WTC11 (cell line): Measurements from ENCODE around the gene CD164L2. TPM values are rescaled to one million over a fixed set of nuclear protein-coding genes. Genes with fewer than 3 reads are reported as not detected.

ENCODE experiments used
- ATAC-seq: fragments of 200-7000 bp; cut with Tn5 transposase; 2 replicates; pipeline ENCODE4 v1.10.0; 2021; ENCODE audit warnings: mild to moderate bottlenecking, moderate library complexity
- CTCF ChIA-PET: fragments of 300-600 bp; sonication (Branson Sonifier 250); formaldehyde crosslinking; loops from one replicate; lab custom pipeline; 2021; ENCODE audit warnings: antibody characterized with exemption; lab: Charles Lee
- POLR2A ChIA-PET: fragments of 350-600 bp; sonication (Branson Sonifier 250); formaldehyde crosslinking; loops from one replicate; lab custom pipeline; 2021; ENCODE audit warnings: antibody characterized with exemption; lab: Charles Lee
- DNase-seq: peaks from one replicate; pipeline ENCODE4 v3.0.0; 2021; ENCODE audit warnings: low spot score
- H3K27ac Mint-ChIP-seq: 2 replicates; pipeline ENCODE4 v1.8.0; 2021; ENCODE audit warnings: mixed read lengths
- H3K27me3 Mint-ChIP-seq: 2 replicates; pipeline ENCODE4 v1.8.0; 2021; ENCODE audit warnings: low read depth, mild to moderate bottlenecking, moderate library complexity, mixed read lengths
- H3K36me3 Mint-ChIP-seq: 2 replicates; pipeline ENCODE4 v1.8.0; 2021; ENCODE audit warnings: mixed read lengths
- H3K4me1 Mint-ChIP-seq: 2 replicates; pipeline ENCODE4 v1.8.0; 2022; ENCODE audit warnings: mixed read lengths
- H3K4me3 Mint-ChIP-seq: 2 replicates; pipeline ENCODE4 v1.8.0; 2021; ENCODE audit warnings: mild to moderate bottlenecking, moderate library complexity, mixed read lengths
- H3K9me3 Mint-ChIP-seq: 2 replicates; pipeline ENCODE4 v1.8.0; 2021; ENCODE audit warnings: mixed read lengths
- ESRRA ChIP-seq: sonication (generic); formaldehyde crosslinking; IDR thresholded peaks from 2 replicates; pipeline ENCODE4 v1.8.1; 2022; ENCODE audit warnings: mild to moderate bottlenecking, missing genetic modification reagents, borderline replicate concordance
- FOXP1 ChIP-seq: sonication (generic); formaldehyde crosslinking; IDR thresholded peaks from 2 replicates; pipeline ENCODE4 v1.8.0; 2022; ENCODE audit warnings: missing genetic modification reagents, mild to moderate bottlenecking, moderate library complexity, borderline replicate concordance
- GRHL2 ChIP-seq: fragments of 250-450 bp; sonication (Bioruptor Pico); IDR thresholded peaks from 2 replicates; pipeline ENCODE4 v1.8.0; 2022; ENCODE audit warnings: mild to moderate bottlenecking, moderate library complexity; ENCODE audit not compliant: insufficient replicate concordance, severe bottlenecking
- NFATC4 ChIP-seq: fragments of 250-450 bp; sonication (Bioruptor Pico); IDR thresholded peaks from 2 replicates; pipeline ENCODE4 v1.9.0; 2021; ENCODE audit warnings: mild to moderate bottlenecking
- NR3C1 ChIP-seq: sonication (generic); formaldehyde crosslinking; conservative IDR thresholded peaks from 2 replicates; pipeline ENCODE4 v1.8.1; 2023; ENCODE audit warnings: low read depth, mild to moderate bottlenecking, missing genetic modification reagents
- TEAD4 ChIP-seq: sonication (generic); formaldehyde crosslinking; IDR thresholded peaks from 2 replicates; pipeline ENCODE4 v1.8.0; 2022; ENCODE audit warnings: mild to moderate bottlenecking, missing genetic modification reagents
- ZNF263 ChIP-seq: sonication (generic); formaldehyde crosslinking; IDR thresholded peaks from 2 replicates; pipeline ENCODE4 v1.8.1; 2022; ENCODE audit warnings: low read depth, mild to moderate bottlenecking, moderate library complexity, missing genetic modification reagents
- ZNF423 ChIP-seq: fragments of 250-450 bp; sonication (Bioruptor Pico); IDR thresholded peaks from 2 replicates; pipeline ENCODE4 v2.1.2; 2022; ENCODE audit warnings: mild to moderate bottlenecking, moderate library complexity
- ZNF671 ChIP-seq: fragments of 250-450 bp; sonication (Bioruptor Pico); IDR thresholded peaks from 2 replicates; pipeline ENCODE4 v1.8.0; 2021; ENCODE audit warnings: mild to moderate bottlenecking
- total RNA-seq: library from RNA; stranded (reverse); gene quantifications from 3 replicates; pipeline ENCODE4 v1.2.3, GENCODE V29; 2021
- TF ChIP-seq, protein P1 (sequence below): sonication (generic); formaldehyde crosslinking; IDR thresholded peaks from 2 replicates; pipeline ENCODE4 v1.8.0; 2022; ENCODE audit warnings: mild to moderate bottlenecking, missing genetic modification reagents
- TF ChIP-seq, protein P2 (sequence below): fragments of 250-450 bp; sonication (Bioruptor Pico); IDR thresholded peaks from 2 replicates; pipeline ENCODE4 v1.9.0; 2021; ENCODE audit warnings: moderate library complexity, mild to moderate bottlenecking, inconsistent platforms, borderline replicate concordance
- TF ChIP-seq, protein P3 (sequence below): fragments of 250-450 bp; sonication (Bioruptor Pico); conservative IDR thresholded peaks from 2 replicates; pipeline ENCODE4 v1.9.0; 2021; ENCODE audit warnings: mild to moderate bottlenecking
- TF ChIP-seq, protein P4 (sequence below): sonication (generic); formaldehyde crosslinking; IDR thresholded peaks from 2 replicates; pipeline ENCODE4 v1.8.0; 2022; ENCODE audit warnings: mild to moderate bottlenecking, missing genetic modification reagents
- TF ChIP-seq, protein P5 (sequence below): fragments of 250-450 bp; sonication (Bioruptor Pico); IDR thresholded peaks from 2 replicates; pipeline ENCODE4 v1.9.0; 2021; ENCODE audit warnings: mild to moderate bottlenecking
- TF ChIP-seq, protein P6 (sequence below): fragments of 250-450 bp; sonication (Bioruptor Pico); IDR thresholded peaks from 2 replicates; pipeline ENCODE4 v1.9.0; 2021; ENCODE audit warnings: mild to moderate bottlenecking
- TF ChIP-seq, protein P7 (sequence below): fragments of 250-450 bp; sonication (Bioruptor Pico); IDR thresholded peaks from 2 replicates; pipeline ENCODE4 v1.9.0; 2021; ENCODE audit warnings: mild to moderate bottlenecking, borderline replicate concordance

Gene CD164L2
- total RNA-seq, 1 experiment from 2014 or later, result 5.5 TPM

DNA sequence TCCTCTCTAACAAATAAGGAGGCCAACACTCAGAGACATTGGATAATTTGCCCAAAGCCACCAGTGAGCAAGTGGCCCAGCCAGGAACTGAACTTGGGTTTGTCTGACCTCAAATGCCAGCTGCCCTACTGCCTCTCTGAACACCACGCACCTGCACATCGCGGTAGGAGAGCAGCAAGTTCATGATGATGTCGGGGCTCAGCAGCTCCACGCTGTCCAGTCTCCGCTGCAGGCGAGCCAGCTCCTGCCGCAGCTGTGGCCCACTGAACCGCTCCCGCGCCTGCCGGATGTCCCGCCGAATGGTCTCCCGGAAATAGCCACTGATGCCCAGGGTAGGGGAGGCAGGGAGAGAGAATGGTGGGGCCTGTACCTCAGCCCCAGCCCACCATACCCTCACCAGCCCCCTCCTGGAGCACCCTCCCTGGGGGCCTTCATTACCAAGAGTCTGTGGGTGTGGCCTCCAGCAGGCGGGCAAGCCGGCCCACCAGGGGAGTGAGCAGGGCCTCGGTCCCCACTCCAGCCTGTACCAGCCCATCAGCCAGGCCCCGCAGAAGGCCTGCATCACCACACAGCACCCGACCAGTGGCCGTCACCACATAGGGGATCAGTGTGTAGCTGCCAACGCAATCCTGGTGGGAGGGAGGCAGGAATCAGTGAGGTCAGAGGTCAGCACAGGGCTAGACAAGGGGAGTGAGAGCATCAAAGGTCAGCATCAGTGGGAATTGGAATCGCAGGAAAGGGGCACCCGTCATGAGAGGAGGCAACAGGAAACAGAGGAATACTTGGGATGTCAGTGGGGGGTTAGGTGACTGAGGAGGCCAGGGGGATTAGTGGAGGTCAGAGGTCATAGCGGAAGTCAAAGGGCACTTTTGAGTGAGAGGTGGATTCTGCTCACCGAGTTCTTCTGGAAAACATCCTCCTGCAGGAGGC, 19.1 kb downstream of the CD164L2 start:
- no peaks in the 10 kb centered on the region for H3K9me3 Mint-ChIP-seq
- peak overlapping the region; percentile 71 for H3K27ac Mint-ChIP-seq
- no peaks in the 10 kb centered on the region for H3K36me3 Mint-ChIP-seq
- ChIA-PET POLR2A (interaction anchor here (4.1 kb wide), 1 partner anchor 13 kb away, joined by 29 read pairs; no protein-coding TSS in a partner anchor), CTCF (interaction anchor here (1.5 to 4.3 kb wide), 5 partner anchors 31 to 308 kb away, joined by 3 to 50 read pairs (median 20); partner anchors contain the start of gene IFI6)
- peaks cover 32% of the 10 kb centered on the region for H3K4me1 Mint-ChIP-seq
- no peak overlapping the region for H3K4me3 Mint-ChIP-seq
- ATAC-seq (no peak), DNase-seq (no peak)
- TF ChIP-seq, protein P1, sequence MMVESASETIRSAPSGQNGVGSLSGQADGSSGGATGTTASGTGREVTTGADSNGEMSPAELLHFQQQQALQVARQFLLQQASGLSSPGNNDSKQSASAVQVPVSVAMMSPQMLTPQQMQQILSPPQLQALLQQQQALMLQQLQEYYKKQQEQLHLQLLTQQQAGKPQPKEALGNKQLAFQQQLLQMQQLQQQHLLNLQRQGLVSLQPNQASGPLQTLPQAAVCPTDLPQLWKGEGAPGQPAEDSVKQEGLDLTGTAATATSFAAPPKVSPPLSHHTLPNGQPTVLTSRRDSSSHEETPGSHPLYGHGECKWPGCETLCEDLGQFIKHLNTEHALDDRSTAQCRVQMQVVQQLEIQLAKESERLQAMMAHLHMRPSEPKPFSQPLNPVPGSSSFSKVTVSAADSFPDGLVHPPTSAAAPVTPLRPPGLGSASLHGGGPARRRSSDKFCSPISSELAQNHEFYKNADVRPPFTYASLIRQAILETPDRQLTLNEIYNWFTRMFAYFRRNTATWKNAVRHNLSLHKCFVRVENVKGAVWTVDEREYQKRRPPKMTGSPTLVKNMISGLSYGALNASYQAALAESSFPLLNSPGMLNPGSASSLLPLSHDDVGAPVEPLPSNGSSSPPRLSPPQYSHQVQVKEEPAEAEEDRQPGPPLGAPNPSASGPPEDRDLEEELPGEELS (CRISPR knock-in tag), result 0 out of 2 replicates have a peak, but pooled peaks have one; percentile 20
- TF ChIP-seq, protein P2, sequence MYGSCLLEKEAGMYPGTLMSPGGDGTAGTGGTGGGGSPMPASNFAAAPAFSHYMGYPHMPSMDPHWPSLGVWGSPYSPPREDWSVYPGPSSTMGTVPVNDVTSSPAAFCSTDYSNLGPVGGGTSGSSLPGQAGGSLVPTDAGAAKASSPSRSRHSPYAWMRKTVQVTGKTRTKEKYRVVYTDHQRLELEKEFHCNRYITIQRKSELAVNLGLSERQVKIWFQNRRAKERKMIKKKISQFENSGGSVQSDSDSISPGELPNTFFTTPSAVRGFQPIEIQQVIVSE (CRISPR knock-in tag), result no peak
- peaks cover 44% of the 10 kb centered on the region for H3K27me3 Mint-ChIP-seq

DNA sequence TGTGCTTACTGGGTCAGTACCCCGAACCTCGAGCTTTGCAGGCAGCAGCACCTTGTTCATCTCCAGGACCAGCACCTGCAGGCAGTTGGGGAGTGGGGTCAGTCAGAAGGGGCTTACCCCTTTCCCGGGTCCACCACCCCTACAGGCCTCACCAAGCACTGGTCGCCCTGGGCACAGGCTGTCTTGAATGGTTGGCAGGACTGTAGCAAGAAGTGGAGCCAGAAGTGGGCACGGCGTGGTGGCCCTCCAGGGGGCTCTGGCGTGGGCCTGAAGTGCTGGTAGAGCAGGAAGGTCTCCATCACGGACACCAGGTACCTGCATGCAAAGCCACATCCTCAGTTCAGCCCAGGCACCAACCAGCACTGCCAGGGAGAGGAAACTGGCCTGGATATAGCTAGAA, 21.6 kb downstream of the CD164L2 start:
- Mint-ChIP-seq H3K27ac (no peak overlapping the region), H3K36me3 (no peaks in the 10 kb centered on the region), H3K27me3 (peaks cover 56% of the 10 kb centered on the region), H3K4me1 (peaks cover 31% of the 10 kb centered on the region), H3K4me3 (peak overlapping the region; percentile 74; the same call in 1 of the 2 replicates), H3K9me3 (no peaks in the 10 kb centered on the region)
- CTCF ChIA-PET, result interaction anchor here (0.9 to 3.1 kb wide), 7 partner anchors 10 to 60 kb away, joined by 3 to 15 read pairs (median 9); partner anchors contain the start of gene CD164L2
- POLR2A ChIA-PET, result no interaction called here
- DNase-seq (no peak), ATAC-seq (no peak)
- TF ChIP-seq ZNF423 (no peak), ESRRA (no peak), FOXP1 (no peak), NR3C1 (CRISPR knock-in tag) (no peak), TEAD4 (CRISPR knock-in tag) (no peak), ZNF263 (CRISPR knock-in tag) (no peak), ZNF671 (CRISPR knock-in tag) (no peak), GRHL2 (no peak), NFATC4 (CRISPR knock-in tag) (no peak)
- TF ChIP-seq, protein P3, sequence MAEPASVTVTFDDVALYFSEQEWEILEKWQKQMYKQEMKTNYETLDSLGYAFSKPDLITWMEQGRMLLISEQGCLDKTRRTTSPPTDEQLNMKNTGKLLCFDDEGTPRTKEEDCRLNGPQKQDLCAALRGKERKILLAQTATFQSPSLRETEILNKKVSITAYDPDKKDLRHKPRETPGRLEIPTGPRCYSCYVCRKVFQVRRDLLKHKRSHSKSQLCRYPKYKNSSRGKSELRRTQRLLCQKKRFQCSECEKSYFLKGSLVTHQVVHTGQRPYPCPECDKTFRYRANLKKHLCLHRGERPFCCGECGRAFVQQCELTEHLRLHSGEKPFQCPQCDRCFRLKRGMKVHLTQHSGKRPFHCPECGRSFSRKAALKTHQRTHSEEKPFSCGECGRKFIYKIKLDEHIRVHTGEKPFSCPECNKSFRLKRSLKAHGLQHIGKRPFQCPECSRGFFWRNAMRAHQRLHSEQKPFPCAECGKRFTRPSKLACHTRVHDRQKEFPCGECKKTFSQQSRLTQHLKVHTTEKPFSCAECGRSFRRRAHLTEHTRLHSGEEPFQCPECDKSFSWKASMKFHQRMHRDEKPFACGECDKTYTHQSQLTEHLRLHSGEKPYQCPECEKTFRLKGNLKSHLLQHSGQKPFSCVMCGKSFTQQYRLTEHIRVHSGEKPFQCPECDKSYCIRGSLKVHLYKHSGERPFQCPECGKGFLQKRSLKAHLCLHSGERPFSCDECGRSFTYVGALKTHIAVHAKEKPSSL (CRISPR knock-in tag), result no peak
- TF ChIP-seq, protein P4, sequence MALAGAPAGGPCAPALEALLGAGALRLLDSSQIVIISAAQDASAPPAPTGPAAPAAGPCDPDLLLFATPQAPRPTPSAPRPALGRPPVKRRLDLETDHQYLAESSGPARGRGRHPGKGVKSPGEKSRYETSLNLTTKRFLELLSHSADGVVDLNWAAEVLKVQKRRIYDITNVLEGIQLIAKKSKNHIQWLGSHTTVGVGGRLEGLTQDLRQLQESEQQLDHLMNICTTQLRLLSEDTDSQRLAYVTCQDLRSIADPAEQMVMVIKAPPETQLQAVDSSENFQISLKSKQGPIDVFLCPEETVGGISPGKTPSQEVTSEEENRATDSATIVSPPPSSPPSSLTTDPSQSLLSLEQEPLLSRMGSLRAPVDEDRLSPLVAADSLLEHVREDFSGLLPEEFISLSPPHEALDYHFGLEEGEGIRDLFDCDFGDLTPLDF (CRISPR knock-in tag), result no peak
- TF ChIP-seq, protein P5, sequence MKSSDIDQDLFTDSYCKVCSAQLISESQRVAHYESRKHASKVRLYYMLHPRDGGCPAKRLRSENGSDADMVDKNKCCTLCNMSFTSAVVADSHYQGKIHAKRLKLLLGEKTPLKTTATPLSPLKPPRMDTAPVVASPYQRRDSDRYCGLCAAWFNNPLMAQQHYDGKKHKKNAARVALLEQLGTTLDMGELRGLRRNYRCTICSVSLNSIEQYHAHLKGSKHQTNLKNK (CRISPR knock-in tag), result no peak
- TF ChIP-seq, protein P6, sequence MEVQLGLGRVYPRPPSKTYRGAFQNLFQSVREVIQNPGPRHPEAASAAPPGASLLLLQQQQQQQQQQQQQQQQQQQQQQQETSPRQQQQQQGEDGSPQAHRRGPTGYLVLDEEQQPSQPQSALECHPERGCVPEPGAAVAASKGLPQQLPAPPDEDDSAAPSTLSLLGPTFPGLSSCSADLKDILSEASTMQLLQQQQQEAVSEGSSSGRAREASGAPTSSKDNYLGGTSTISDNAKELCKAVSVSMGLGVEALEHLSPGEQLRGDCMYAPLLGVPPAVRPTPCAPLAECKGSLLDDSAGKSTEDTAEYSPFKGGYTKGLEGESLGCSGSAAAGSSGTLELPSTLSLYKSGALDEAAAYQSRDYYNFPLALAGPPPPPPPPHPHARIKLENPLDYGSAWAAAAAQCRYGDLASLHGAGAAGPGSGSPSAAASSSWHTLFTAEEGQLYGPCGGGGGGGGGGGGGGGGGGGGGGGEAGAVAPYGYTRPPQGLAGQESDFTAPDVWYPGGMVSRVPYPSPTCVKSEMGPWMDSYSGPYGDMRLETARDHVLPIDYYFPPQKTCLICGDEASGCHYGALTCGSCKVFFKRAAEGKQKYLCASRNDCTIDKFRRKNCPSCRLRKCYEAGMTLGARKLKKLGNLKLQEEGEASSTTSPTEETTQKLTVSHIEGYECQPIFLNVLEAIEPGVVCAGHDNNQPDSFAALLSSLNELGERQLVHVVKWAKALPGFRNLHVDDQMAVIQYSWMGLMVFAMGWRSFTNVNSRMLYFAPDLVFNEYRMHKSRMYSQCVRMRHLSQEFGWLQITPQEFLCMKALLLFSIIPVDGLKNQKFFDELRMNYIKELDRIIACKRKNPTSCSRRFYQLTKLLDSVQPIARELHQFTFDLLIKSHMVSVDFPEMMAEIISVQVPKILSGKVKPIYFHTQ (CRISPR knock-in tag), result no peak
- TF ChIP-seq, protein P7, sequence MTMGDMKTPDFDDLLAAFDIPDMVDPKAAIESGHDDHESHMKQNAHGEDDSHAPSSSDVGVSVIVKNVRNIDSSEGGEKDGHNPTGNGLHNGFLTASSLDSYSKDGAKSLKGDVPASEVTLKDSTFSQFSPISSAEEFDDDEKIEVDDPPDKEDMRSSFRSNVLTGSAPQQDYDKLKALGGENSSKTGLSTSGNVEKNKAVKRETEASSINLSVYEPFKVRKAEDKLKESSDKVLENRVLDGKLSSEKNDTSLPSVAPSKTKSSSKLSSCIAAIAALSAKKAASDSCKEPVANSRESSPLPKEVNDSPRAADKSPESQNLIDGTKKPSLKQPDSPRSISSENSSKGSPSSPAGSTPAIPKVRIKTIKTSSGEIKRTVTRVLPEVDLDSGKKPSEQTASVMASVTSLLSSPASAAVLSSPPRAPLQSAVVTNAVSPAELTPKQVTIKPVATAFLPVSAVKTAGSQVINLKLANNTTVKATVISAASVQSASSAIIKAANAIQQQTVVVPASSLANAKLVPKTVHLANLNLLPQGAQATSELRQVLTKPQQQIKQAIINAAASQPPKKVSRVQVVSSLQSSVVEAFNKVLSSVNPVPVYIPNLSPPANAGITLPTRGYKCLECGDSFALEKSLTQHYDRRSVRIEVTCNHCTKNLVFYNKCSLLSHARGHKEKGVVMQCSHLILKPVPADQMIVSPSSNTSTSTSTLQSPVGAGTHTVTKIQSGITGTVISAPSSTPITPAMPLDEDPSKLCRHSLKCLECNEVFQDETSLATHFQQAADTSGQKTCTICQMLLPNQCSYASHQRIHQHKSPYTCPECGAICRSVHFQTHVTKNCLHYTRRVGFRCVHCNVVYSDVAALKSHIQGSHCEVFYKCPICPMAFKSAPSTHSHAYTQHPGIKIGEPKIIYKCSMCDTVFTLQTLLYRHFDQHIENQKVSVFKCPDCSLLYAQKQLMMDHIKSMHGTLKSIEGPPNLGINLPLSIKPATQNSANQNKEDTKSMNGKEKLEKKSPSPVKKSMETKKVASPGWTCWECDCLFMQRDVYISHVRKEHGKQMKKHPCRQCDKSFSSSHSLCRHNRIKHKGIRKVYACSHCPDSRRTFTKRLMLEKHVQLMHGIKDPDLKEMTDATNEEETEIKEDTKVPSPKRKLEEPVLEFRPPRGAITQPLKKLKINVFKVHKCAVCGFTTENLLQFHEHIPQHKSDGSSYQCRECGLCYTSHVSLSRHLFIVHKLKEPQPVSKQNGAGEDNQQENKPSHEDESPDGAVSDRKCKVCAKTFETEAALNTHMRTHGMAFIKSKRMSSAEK (CRISPR knock-in tag), result no peak
